ENCODE data around the gene ADAP1.

ADAP1 gene

GRCh38 chr7:886626-887487 lies 67.6 kb downstream of the ADAP1 start:
- no peak for DNase-seq (ENCODE audit: low read depth)
- no peak for TF ChIP-seq CTCF (IDR thresholded peaks at IDR 0.05; ENCODE audit: control insufficient read depth, extremely low read depth, insufficient read depth)
- H3K4me3 ChIP-seq (ENCODE audit: low read depth, low read length), result no peak overlapping the region

DNA sequence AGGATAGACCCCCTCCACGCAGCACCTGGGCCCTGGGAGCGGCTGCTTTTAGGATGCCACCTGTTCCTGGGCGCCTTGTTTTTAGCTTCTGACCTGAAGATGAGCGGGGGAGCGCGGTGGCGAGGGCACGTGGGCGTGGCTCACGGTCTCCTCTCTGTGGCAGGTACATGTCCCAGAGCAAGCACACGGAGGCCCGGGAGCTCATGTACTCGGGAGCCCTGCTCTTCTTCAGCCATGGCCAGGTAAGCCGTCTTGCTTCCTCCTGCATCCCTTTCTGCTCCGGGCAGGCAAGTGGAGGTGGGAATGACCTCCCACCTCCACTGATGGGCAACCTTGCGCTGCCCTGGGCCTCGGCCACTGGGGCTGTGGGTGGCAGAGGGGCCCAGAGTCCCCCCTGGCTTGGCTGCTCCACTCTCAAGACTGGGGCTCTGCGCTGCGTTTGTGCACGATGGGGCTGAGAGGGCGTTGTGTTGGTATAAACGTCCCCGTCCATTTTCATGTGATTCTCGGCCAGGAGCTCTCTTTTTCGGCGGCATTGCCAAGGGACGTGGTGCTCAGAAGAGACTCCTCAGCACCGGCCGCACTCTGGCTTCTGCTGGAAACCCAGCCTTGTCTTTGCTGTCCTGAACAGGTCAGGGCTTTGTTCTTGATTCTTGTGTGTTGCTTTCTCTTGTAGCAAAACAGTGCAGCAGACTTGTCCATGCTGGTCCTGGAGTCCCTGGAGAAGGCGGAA lies 68.4 kb downstream of the ADAP1 start:
- H3K4me3 ChIP-seq (ENCODE audit: low read depth, low read length), result no peak overlapping the region
- no peak for TF ChIP-seq CTCF (IDR thresholded peaks at IDR 0.05; ENCODE audit: control insufficient read depth, extremely low read depth, insufficient read depth)
- no peak for DNase-seq (ENCODE audit: low read depth)

DNA sequence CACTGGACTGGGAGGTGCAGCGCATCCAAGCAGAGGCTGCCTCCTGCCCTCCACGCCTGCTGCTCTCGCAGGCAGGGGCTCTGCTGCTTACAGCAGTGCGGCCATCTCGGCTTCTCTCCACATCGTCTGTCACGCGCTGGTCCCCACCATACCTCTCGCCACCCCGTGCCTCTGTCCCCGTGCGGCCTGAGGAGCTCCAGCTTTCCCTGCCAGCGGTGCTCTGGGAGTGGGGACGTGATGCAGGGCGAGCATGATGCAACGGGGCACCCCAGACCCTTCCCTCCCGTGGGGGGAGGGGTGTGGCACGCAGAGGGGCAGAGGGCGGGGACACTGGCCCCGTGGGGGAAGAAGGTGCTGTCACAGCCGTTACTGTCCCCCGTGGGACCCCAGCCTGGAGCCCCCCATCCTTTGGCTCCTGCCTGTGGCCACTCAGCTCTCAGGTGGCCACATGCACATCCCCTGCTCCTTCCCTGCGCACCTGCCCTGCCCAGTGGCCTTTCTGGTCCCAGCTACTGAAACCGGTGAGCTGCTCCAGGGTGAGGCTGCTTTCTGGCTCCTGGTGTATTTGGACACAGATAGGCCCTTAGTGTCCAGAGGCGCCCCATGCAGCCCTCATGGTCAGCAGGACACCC lies 69.1 kb downstream of the ADAP1 start:
- no peak overlapping the region for H3K4me3 ChIP-seq (ENCODE audit: low read depth, low read length)
- no peak for DNase-seq (ENCODE audit: low read depth)
- no peak for TF ChIP-seq CTCF (IDR thresholded peaks at IDR 0.05; ENCODE audit: control insufficient read depth, extremely low read depth, insufficient read depth)

DNA sequence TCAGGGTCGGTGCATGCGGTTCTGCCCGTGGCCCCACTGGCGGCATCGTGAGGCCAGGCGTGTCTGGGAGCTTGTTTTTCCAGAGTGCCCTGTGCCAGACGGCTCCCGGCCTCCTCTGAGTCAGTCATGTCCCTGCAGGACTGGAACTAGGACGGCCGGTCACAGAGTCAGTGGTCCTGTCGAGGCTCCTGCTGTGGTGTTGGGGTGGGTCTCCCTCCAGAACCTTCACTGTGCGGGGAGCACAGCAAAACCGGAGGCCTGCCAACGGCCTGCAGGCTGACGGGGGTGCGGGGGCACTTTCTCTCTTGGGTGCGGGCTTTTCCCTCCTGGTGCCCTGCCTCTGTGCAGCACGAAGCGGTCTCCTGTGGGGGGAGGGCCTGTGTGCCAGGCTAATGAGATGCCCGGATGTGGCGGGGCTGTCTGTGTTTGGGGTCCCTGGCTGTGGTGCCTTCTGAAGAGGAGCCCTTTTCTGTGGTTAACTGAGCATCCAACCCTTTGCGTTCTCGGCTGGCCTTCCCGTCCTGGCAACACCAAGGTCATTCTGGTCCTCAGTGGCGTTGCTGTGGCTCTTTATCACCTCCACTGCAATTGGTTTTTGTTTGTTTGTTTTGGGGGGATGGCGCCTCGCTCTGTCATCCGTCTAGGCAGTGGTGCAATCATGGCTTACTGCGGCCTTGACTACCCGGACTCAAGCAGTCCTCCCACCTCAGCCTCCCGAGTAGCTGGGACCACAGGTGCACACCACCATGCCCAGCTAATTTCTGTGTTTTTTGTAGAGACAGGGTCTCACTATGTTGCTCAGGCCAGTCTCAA lies 70.1 kb downstream of the ADAP1 start:
- 0 out of 2 replicates have a peak, but pooled peaks have one; percentile 14 for TF ChIP-seq CTCF (IDR thresholded peaks at IDR 0.05; ENCODE audit: control insufficient read depth, extremely low read depth, insufficient read depth)
- peak overlapping the region; percentile 16; the same call in 1 of the 2 replicates for H3K4me3 ChIP-seq (ENCODE audit: low read depth, low read length)
- peak; percentile 54 for DNase-seq (ENCODE audit: low read depth)

DNA sequence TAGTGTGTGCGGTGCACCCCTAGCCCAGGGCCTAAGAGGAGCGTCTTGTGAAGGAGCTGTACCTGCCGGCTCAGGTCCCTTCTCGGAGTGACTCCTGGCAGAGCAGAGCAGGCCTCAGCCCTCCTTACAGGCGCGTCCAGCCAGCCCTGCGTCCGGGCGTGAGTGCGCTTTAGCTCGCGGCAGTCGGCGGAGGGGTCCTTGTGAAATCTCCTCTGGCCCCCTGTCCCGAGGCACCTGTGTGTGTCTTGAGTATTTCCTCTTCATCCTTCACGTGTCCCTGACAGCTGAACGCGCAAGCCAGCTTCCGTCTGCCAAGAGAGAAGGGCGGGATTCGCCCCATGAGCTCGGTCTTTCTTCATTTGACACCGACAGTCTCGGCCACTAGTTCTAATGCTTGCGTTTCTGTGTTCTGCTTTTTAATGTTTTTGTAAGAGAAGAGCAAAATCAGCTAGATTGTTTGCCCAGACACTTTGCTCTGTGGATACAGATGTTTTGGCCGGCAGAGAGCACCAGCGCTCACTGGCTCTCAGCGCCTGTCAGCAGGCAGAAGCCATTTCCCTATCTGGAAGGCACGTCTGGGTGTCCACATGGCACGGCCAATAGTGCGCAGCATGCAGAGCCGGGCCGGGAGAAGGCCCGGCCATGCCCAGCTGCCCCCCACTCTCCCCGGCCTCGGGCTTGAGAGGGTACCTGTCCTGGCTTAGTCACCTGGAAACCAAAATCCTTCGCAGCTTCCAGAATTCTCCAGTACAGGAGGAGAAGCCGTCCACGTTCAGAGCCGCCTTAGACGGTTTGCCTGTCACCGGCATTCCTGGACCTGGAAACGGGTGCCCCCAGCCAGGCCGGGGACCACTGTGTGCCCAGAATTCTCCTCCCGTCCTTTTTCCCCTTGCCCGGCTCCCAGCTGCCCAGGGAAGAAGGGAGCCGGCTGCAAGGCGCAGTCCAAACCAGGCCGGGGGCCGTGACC lies 71.1 kb downstream of the ADAP1 start:
- DNase-seq (ENCODE audit: low read depth), result no peak
- H3K4me3 ChIP-seq (ENCODE audit: low read depth, low read length), result peak overlapping the region; percentile 26
- TF ChIP-seq CTCF (IDR thresholded peaks at IDR 0.05; ENCODE audit: control insufficient read depth, extremely low read depth, insufficient read depth), result peak; percentile 29; the same call in 1 of the 2 replicates
